GM13977 (cell line): Measurements from ENCODE around the gene WSB2.
"Not testable (repeated sequence)": the region's sequence is repeated elsewhere in the genome, so short reads cannot be mapped to it uniquely, and the experiment has no call there.

ENCODE experiments used
- DNase-seq: peaks from one replicate; pipeline ENCODE4 v3.0.0; 2012; ENCODE audit warnings: low spot score
- in situ Hi-C: fragments of 300-500 bp; cut with MboI; formaldehyde crosslinking; loops from one replicate; pipeline ENCODE4 v1.12.0; 2022; ENCODE audit warnings: low sequenced_read_pairs, low pct_unique_long_range_greater_than_20kb, mixed read lengths, inconsistent platforms; ENCODE audit not compliant: unreplicated experiment
- TF ChIP-seq, protein P1 (sequence below): IDR thresholded peaks from 2 replicates; pipeline ENCODE4 v1.5.1; 2012; ENCODE audit warnings: mild to moderate bottlenecking, control low read depth; ENCODE audit not compliant: insufficient read depth; ENCODE audit errors: extremely low read depth, missing control alignments

The WSB2 gene

DNA sequence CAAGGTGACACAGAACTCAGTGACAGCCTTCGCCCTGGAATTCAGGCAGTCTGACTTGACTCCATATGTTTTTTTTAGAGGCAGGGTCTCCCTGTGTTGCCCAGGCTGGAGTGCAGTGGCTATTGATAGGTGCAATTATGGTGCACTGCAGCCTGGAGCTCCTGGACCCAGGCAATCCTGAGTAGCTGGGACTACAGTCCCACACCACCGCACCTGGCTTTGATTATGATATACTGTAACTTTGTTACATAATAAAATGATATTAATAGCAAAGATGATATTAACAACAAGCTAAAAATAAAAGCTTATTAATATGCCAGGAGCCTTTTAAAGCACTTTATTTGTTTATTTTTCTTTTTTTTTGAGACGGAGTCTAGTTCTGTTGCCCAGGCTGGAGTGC lies 33.1 kb upstream of the WSB2 start:
- TF ChIP-seq, protein P1, sequence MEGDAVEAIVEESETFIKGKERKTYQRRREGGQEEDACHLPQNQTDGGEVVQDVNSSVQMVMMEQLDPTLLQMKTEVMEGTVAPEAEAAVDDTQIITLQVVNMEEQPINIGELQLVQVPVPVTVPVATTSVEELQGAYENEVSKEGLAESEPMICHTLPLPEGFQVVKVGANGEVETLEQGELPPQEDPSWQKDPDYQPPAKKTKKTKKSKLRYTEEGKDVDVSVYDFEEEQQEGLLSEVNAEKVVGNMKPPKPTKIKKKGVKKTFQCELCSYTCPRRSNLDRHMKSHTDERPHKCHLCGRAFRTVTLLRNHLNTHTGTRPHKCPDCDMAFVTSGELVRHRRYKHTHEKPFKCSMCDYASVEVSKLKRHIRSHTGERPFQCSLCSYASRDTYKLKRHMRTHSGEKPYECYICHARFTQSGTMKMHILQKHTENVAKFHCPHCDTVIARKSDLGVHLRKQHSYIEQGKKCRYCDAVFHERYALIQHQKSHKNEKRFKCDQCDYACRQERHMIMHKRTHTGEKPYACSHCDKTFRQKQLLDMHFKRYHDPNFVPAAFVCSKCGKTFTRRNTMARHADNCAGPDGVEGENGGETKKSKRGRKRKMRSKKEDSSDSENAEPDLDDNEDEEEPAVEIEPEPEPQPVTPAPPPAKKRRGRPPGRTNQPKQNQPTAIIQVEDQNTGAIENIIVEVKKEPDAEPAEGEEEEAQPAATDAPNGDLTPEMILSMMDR: no peak
- no peak for DNase-seq
- in situ Hi-C loops: no loop called here

DNA sequence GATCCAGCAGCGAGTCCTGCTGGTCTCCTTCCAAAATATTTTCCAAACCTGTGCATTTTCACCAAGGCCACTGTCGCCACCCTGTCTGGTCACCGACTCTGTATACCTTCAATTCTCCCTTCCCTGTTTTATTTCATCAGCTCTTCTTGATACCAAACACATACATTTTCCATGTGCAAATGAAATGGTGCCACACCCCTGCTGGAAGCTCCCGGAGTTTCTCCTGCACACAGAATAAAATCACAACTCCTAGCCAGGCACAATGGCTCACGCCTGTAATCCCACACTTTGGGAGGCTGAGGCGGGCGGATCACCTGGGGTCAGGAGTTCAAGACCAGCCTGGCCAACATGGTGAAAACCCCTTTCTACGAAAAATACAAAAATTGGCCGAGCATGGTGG lies 28.8 kb upstream of the WSB2 start:
- in situ Hi-C loops: no loop called here
- no peak for DNase-seq
- TF ChIP-seq, protein P1: no peak

DNA sequence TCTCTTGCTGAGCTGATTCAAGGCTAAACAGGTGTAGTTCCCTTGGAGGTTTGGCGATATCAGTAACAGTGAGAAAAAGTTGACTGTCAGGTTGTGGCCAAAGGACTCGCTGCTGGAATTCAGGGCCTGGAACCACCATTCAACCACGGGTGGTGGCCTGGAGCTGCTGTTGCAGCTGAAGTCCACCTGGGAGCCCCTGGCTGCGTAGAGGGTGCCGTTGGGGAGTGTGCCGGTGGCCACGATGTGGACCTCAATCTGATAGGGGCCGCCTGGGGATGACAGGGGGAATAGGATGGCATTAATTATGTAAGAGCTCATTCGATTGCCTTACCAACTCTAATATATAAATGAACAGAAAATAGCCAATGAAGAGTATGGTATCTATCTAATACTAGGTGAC lies 21.2 kb upstream of the WSB2 start:
- no peak for DNase-seq
- TF ChIP-seq, protein P1: no peak
- in situ Hi-C loops: no loop called here

DNA sequence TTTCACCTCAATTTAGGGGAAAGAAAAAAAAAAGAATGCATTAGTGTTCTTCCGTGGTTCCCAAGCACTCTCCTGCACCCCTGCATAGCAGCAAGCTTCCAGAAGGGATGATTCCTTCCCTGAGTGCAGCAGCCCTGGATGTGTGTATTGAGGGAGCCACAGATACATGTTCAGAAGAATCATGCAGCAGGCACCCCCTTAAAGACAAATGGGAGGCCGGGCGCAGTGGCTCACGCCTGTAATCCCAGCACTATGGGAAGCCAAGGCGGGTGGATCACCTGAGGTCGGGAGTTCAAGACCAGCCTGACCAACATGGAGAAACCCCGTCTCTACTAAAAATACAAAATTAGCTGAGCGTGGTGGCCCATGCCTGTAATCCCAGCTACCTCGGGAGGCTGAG lies 20.5 kb upstream of the WSB2 start:
- DNase-seq, in situ Hi-C loops: not testable (repeated sequence)

DNA sequence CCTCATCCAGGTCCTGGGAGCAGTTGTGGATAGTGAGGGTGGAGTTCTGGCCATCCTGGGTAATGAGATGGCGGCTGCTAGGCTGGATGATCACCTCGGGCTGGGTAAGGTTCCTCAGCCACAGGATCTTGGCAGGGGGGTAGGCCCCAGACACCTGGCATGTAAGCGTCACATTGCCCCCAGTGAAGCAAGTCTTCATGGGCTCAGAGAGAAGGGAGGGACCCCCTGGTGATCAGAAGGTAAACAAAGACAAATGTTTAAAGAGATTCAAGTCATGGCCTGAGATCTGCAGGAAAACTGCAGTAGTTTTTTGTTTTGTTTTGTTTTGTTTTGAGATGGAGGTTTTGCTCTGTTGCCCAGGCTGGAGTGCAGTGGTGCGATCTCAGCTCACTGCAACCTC lies 12.8 kb upstream of the WSB2 start:
- TF ChIP-seq, protein P1: no peak
- in situ Hi-C loops: no loop called here
- no peak for DNase-seq

DNA sequence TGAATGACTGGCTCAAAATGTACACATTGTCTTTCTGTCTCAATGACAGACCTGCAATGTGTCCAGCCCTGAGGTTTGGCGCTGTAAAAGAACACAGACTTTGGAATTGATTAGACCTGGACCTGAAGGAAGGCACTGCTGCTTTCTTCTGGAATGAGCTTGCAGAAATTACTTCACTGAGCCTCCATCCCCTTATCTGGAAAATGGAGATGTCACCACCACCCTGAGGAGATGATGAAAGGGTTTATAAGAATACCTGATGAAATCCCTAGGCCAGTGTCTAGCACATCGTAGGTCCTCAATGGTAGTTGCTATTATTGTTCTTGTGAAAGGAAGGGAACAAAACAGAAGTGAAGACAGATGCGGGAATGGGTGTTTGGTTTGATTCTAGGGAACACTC lies 9.7 kb upstream of the WSB2 start:
- DNase-seq: no peak
- in situ Hi-C loops: no loop called here
- TF ChIP-seq, protein P1: no peak

DNA sequence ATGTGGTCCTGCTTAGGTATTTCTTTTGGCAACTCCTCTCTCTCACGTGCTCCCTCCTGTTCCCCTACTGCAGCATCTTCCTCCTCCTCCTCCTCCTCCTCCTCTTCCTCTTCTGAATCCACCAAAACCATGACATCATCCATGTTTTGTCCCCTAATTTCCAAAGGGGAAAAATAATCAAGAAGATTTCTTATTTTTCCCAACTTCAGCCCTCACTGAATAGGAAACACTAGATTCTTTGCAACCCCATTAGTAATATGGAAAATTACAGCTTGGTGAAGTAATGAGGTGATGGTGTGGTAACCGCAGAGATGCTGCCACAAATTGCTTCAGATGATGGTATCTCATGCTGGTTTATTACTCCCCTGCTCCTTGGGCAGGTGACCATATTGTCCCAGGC lies 7.5 kb upstream of the WSB2 start:
- DNase-seq: no peak
- TF ChIP-seq, protein P1: no peak
- in situ Hi-C loops: no loop called here
